Esophagus squamous epithelium (tissue), 4 donors: ENCODE data around the gene OSBPL8.

Experiments used
- CTCF ChIP-seq, 6 experiments: fragments of 450-650 bp in 4 of 6; fragments of 200-600 bp in 2 of 6; sonication (generic) in 2 of 6; IDR thresholded peaks; one replicate each; pipeline ENCODE4 v1.5.1; 2016 to 2019; ENCODE audit warnings: antibody characterized with exemption in 6 of 6, mild to moderate bottlenecking in 4 of 6, moderate library complexity in 4 of 6
- POLR2A ChIP-seq, 4 donors: fragments of 450-650 bp; IDR thresholded peaks; one replicate each; pipeline ENCODE4 v1.6.1; 2017; ENCODE audit warnings: antibody characterized with exemption in 4 of 4, mild to moderate bottlenecking in 4 of 4, moderate library complexity in 3 of 4

- TF ChIP-seq POLR2A (IDR thresholded peaks at IDR 0.05) (no peak), CTCF (IDR thresholded peaks at IDR 0.05) (no peak)
These were observed 191.3 kb downstream of the OSBPL8 start for GRCh38 chr12:76368230-76368629.
